ENCODE measurements around the gene TNFRSF1B. TPM values are rescaled to one million over a fixed set of nuclear protein-coding genes. Genes with fewer than 3 reads are reported as not detected.

TNFRSF1B gene
- total RNA-seq, 1 donor from 2014 or later, result 50.4 TPM

- no peak for DNase-seq (ENCODE audit: low spot score)
These were observed 8.4 kb downstream of the TNFRSF1B start for GRCh38 chr1:12174924-12175810.

- DNase-seq (ENCODE audit: low spot score), result no peak
These were observed 9.7 kb downstream of the TNFRSF1B start for GRCh38 chr1:12176298-12177118.

GRCh38 chr1:12177156-12177998 lies 10.6 kb downstream of the TNFRSF1B start:
- no peak for DNase-seq (ENCODE audit: low spot score)

- DNase-seq (ENCODE audit: low spot score), result peak; percentile 79
These were observed 11.2 kb downstream of the TNFRSF1B start for GRCh38 chr1:12177999-12178441.

- DNase-seq (ENCODE audit: low spot score), result no peak
These were observed 11.7 kb downstream of the TNFRSF1B start for GRCh38 chr1:12178511-12178910.

- DNase-seq (ENCODE audit: low spot score), result no peak
These were observed 12.3 kb downstream of the TNFRSF1B start for GRCh38 chr1:12179111-12179519.

- DNase-seq (ENCODE audit: low spot score), result no peak
These were observed 12.9 kb downstream of the TNFRSF1B start for GRCh38 chr1:12179676-12180075.

GRCh38 chr1:12180315-12180714 lies 13.5 kb downstream of the TNFRSF1B start:
- DNase-seq (ENCODE audit: low spot score), result peak; percentile 75

- no peak for DNase-seq (ENCODE audit: low spot score)
These were observed 14.1 kb downstream of the TNFRSF1B start for GRCh38 chr1:12180903-12181302.

- DNase-seq (ENCODE audit: low spot score), result no peak
These were observed 14.8 kb downstream of the TNFRSF1B start for GRCh38 chr1:12181568-12181967.

- DNase-seq (ENCODE audit: low spot score), result no peak
These were observed 15.7 kb downstream of the TNFRSF1B start for GRCh38 chr1:12182410-12182984.

- DNase-seq (ENCODE audit: low spot score), result no peak
These were observed 16.5 kb downstream of the TNFRSF1B start for GRCh38 chr1:12183095-12183794.

- DNase-seq (ENCODE audit: low spot score), result peak; percentile 77
These were observed 17.4 kb downstream of the TNFRSF1B start for GRCh38 chr1:12184008-12184681.

- DNase-seq (ENCODE audit: low spot score), result no peak
These were observed 18.5 kb downstream of the TNFRSF1B start for GRCh38 chr1:12185036-12185917.

- no peak for DNase-seq (ENCODE audit: low spot score)
These were observed 19.3 kb downstream of the TNFRSF1B start for GRCh38 chr1:12185918-12186678.

GRCh38 chr1:12186679-12186985 lies 19.8 kb downstream of the TNFRSF1B start:
- DNase-seq (ENCODE audit: low spot score), result no peak

- no peak for DNase-seq (ENCODE audit: low spot score)
These were observed 21.3 kb downstream of the TNFRSF1B start for GRCh38 chr1:12188115-12188514.

GRCh38 chr1:12188657-12189327 lies 22.0 kb downstream of the TNFRSF1B start:
- DNase-seq (ENCODE audit: low spot score), result no peak
